GM12891 (cell line): ENCODE results near the gene PTGFRN.

ENCODE experiments used
- POLR2A ChIP-seq: IDR thresholded peaks from 2 replicates; pipeline ENCODE4 v1.6.1; 2011; ENCODE audit warnings: low read depth, low read length, control low read depth
- POLR2AphosphoS5 ChIP-seq: IDR thresholded peaks from 2 replicates; pipeline ENCODE4 v1.6.1; 2011; ENCODE audit warnings: low read depth, low read length, control low read depth
- TAF1 ChIP-seq: IDR thresholded peaks from 2 replicates; pipeline ENCODE4 v1.6.1; 2011; ENCODE audit warnings: low read depth, low read length, control low read depth

GRCh38 chr1:116948642-116949041 lies 38.9 kb downstream of the PTGFRN start:
- no peak for TF ChIP-seq POLR2A
- no peak for TF ChIP-seq POLR2AphosphoS5
- no peak for TF ChIP-seq TAF1
